Stimulated activated naive B cell treated with anti-CD40 and anti-IgM and Interleukin-4, amounts not matched to agents 10 μg/mL and 1 μg/mL and 100 μg/mL, for 72 hours (primary cell): ENCODE data around the gene MAN1A1.

Experiments
- ATAC-seq, 2 donors: fragments of 150-1000 bp; cut with Tn5 transposase; replicated peaks; 2 replicates each; pipeline ENCODE4 v1.10.0; 2021; ENCODE audit warnings: moderate library complexity in 1 of 2
- DNase-seq: peaks from one replicate; pipeline ENCODE4 v3.0.0; 2021
- H3K27ac Mint-ChIP-seq: one replicate; pipeline ENCODE4 v1.8.0; 2022; ENCODE audit warnings: mild to moderate bottlenecking, mixed read lengths
- H3K27me3 Mint-ChIP-seq, 2 donors: one replicate each; pipeline ENCODE4 v1.8.0; 2022; ENCODE audit warnings: mixed read lengths in 2 of 2
- H3K36me3 Mint-ChIP-seq, 2 donors: one replicate each; pipeline ENCODE4 v1.8.0; 2022; ENCODE audit warnings: mixed read lengths in 2 of 2, mild to moderate bottlenecking in 1 of 2
- H3K4me1 Mint-ChIP-seq, 2 donors: one replicate each; pipeline ENCODE4 v1.8.0; 2022; ENCODE audit warnings: mixed read lengths in 2 of 2, mild to moderate bottlenecking in 1 of 2
- H3K4me3 Mint-ChIP-seq, 2 donors: one replicate each; pipeline ENCODE4 v1.8.0; 2022; ENCODE audit warnings: mild to moderate bottlenecking in 2 of 2, mixed read lengths in 2 of 2, moderate library complexity in 1 of 2
- H3K9me3 Mint-ChIP-seq, 2 donors: one replicate each; pipeline ENCODE4 v1.8.0; 2022; ENCODE audit warnings: mixed read lengths in 2 of 2, mild to moderate bottlenecking in 1 of 2

Gene MAN1A1

DNA sequence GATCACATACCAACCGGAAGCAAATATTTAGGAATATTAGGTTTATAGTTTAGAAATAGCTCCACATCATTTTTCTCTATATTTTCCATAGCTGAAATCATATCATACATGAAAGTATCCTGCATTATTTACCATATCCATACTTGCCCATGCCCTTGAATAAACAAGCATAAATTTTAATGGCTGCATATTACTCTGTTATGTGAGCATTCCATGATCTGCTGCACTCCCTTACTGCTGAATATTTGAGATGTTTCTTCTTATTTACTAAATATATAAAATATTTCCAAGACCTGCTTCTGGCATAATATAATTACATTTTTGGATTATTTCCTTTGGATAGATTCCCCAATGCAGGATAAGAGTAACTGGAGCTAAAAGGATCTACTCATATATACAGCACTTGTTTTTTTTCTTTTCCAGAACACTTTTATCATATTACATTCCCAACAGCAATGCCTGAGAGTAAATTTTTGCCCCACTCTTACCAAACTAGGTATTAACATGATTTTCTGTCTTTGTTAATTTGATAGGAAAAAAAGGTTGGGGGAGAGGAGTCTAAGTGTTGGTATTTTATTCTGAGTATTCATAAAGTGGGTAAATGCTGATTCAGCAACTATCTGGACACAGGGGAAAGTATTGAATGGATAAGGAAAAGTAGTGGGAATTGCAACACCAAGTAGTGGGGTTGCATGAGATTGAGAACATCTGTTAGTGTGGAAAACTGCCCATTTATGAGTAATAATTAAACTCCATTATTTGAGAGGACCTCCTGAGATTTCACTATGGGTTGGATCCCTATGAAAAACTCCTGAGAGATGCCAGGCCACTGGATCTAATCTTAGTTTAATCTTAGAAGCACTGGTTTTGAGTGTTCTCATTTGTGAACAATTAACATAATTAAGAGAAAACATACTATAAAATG is 76.0 kb downstream of the MAN1A1 start:
- peaks cover 2 to 8% of the 10 kb centered on the region in 2 donors for H3K4me1 Mint-ChIP-seq
- H3K4me3 Mint-ChIP-seq, result no peak overlapping the region
- peaks cover 11 to 13% of the 10 kb centered on the region in 2 donors for H3K9me3 Mint-ChIP-seq
- no peak for ATAC-seq
- H3K36me3 Mint-ChIP-seq, result peaks cover 47 to 52% of the 10 kb centered on the region in 2 donors
- DNase-seq, result no peak
- H3K27me3 Mint-ChIP-seq, result no peaks in the 10 kb centered on the region
- no peak overlapping the region for H3K27ac Mint-ChIP-seq

DNA sequence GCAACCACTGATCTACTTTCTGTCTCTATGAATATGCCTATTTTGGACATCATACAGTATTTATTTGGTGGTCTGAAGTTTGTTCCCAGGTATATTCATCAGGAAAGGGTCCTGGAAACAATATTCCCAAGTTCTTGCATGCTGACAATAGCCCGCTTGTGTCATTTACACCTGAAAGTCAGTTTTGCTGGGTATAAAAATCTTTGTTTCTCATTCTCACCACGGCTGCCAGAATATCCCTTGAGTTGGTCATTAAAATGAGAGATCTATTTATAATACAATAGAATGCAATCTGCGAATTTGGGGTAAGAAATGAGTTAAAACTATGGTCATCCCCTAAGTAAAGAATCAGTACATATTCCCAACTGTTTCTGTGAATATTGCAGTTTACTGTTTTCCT is 79.0 kb downstream of the MAN1A1 start:
- Mint-ChIP-seq H3K9me3 (peaks cover 9 to 11% of the 10 kb centered on the region in 2 donors), H3K27ac (no peak overlapping the region), H3K27me3 (no peaks in the 10 kb centered on the region), H3K36me3 (peaks cover 46 to 48% of the 10 kb centered on the region in 2 donors), H3K4me3 (no peak overlapping the region), H3K4me1 (peaks cover 5 to 20% of the 10 kb centered on the region in 2 donors)
- no peak for ATAC-seq
- DNase-seq, result no peak

DNA sequence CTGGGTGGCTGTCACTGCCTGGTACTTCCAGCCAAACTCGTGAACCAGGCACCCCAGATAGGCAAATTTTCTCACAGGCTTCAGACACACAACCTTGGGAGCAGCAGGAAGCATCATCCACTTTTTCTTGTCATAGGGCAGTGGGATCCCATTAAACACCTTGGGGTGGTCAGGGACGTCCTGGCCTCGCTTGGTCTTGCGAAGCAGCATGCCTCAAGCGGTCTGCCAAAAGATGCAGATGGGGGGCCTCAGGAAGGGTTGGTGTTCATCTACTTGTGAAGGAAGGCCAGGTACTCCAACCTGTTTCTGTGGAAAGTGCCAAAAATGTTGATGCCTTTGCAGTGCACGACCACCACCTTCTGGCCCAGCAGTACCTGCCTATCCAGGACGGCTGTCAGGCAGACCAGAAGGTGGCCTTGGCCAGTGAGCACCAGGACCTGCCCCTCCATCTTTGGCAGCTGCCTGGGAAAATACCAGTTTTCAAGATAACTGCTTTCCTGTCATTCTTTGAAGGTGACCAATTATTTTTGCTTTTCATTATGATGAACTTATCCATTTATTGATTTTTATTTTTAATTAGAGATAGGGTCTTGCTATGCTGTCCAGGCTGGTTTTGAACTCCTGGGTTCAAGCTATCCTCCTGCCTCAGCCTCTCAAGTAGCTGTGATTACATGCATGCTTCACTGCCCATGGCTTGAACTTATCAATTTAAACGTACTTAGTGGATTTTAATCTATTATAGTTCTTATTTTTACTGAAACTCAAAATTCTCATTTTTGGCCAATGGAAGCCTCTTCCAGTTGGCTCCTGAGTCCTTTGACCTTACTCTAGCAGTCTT is 80.1 kb downstream of the MAN1A1 start:
- Mint-ChIP-seq H3K9me3 (peaks cover 8 to 11% of the 10 kb centered on the region in 2 donors), H3K27ac (no peak overlapping the region), H3K4me3 (no peak overlapping the region), H3K36me3 (peaks cover 41 to 46% of the 10 kb centered on the region in 2 donors), H3K27me3 (no peaks in the 10 kb centered on the region), H3K4me1 (peaks cover 5 to 20% of the 10 kb centered on the region in 2 donors)
- no peak for DNase-seq
- no peak for ATAC-seq

DNA sequence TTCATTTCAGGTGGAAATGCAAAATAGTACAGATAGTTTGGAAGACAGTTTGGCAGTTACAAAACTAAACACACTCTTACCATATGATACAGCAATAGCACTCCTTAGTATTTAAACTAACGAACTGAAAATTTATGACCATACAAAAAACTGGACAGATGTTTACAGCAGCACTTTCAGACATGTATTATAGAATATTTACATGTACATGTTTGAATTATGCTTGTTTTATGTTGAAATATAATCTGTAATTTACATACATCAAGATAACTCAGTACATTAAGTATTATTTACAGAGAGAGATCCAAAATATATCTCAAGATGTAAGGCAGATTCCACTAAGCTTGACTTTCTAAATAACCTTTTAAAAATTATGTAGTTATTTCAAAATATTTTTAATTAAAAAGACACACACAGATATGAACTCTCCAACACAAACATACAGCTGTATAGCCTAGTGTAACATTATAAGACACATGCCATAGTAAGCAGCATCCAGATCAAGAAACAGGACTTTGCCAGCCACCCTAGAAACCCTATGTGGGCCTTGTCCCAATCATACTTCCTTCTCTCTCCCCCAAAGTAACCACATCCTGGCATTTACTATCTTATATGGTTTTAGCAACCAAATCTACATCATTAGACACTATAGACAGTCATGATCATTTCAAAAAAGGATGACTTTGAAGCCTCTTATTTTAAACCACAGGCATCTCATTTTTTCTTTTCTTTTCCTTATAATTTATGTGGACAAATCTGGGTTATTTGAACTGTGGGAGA is 82.2 kb downstream of the MAN1A1 start:
- Mint-ChIP-seq H3K4me3 (no peak overlapping the region), H3K36me3 (peaks cover 48 to 53% of the 10 kb centered on the region in 2 donors), H3K27me3 (no peaks in the 10 kb centered on the region), H3K4me1 (peaks cover 5 to 20% of the 10 kb centered on the region in 2 donors), H3K9me3 (peaks cover 11 to 12% of the 10 kb centered on the region in 2 donors), H3K27ac (no peak overlapping the region)
- ATAC-seq, result no peak
- no peak for DNase-seq

DNA sequence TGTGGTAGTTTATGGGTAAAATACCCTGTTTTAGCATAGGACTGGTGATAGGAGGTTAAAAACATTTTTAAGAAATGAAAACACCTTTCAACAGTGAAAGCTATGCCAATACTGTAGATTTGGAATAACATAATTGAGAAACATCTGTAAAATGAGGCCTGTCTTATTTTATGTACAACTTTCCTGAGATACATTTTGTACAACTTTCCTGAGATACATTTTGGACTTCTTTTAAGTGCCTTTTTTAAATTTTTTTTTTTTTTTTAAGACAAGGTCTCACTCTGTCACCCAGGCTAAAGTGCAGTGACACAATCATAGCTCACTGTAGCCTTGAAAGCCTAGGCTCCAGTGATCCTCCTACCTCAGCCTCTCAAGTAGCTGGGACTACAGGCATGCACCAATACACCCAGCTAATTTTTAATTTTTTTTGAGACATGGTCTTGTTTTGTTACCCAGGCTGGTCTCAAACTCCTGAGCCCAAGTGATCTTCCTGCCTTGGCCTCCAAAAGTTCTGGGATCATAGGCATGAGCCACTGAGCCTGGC is 84.6 kb downstream of the MAN1A1 start:
- DNase-seq (no peak), ATAC-seq (no peak)
- Mint-ChIP-seq H3K4me3 (no peak overlapping the region), H3K27me3 (no peaks in the 10 kb centered on the region), H3K36me3 (peaks cover 37 to 38% of the 10 kb centered on the region in 2 donors), H3K27ac (no peak overlapping the region), H3K4me1 (peaks cover 6 to 26% of the 10 kb centered on the region in 2 donors), H3K9me3 (peaks cover 0 to 8% of the 10 kb centered on the region in 2 donors)

DNA sequence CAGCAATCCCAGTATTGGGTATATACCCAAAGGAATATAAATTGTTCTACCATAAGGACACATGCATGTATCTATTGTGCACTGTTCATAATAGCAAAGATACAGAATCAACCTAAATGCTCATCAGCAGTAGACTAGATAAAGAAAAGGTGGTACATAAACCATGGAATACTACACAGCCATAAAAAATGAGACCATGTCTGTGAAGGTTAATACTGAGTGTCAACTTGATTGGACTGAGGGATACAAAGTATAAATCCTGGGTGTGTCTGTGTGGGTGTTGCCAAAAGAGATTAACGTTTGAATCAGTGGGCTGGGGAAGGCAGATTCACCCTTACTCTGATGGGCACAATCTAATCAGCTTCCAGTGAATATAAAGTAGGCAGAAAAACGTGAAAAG is 86.9 kb downstream of the MAN1A1 start:
- H3K27ac Mint-ChIP-seq, result no peak overlapping the region
- H3K36me3 Mint-ChIP-seq, result peaks cover 25 to 28% of the 10 kb centered on the region in 2 donors
- H3K4me1 Mint-ChIP-seq, result peaks cover 2 to 9% of the 10 kb centered on the region in 2 donors
- H3K27me3 Mint-ChIP-seq, result no peaks in the 10 kb centered on the region
- peaks cover 0 to 8% of the 10 kb centered on the region in 2 donors for H3K9me3 Mint-ChIP-seq
- no peak for ATAC-seq
- no peak overlapping the region for H3K4me3 Mint-ChIP-seq
- DNase-seq, result no peak

DNA sequence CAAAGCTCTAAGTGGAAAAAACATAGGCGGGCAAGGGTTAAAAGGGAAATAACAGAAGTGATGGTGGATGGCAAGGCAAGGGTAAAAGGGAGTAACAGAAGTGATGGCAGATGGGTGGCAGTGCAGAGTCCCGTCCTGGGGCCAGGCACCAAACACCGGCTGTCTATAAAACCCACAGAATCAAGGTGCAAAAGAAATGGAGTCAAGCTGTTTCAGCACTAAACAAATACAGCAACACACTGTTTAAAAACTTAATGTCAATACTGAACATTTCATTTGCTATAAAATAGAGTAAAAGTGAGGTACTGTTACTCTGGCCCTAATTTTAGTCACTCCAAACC is 87.6 kb downstream of the MAN1A1 start:
- Mint-ChIP-seq H3K9me3 (peaks cover 0 to 8% of the 10 kb centered on the region in 2 donors), H3K36me3 (peaks cover 25 to 31% of the 10 kb centered on the region in 2 donors), H3K4me1 (peaks cover 2 to 6% of the 10 kb centered on the region in 2 donors), H3K4me3 (no peak overlapping the region), H3K27me3 (no peaks in the 10 kb centered on the region), H3K27ac (no peak overlapping the region)
- DNase-seq, result no peak
- no peak for ATAC-seq

DNA sequence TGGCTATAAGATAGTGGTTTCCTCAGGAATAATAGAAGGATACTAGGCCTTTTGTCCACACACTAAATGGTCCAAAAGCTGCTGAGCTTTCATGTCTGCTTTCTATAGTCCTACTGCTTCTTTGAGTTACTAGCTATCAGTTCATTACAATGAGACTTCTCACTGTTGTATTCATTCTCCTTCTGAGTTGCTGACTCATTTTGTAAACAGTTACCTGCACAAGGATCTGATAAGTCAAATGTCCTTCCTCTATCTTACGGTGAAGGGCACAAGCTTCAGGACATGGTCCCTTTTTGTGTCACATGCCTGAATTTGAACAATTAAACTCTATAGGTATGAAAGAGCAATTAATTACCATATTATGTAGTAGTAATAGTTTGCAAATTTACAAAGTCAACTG is 90.5 kb downstream of the MAN1A1 start:
- no peak overlapping the region for H3K4me3 Mint-ChIP-seq
- ATAC-seq, result no peak
- H3K4me1 Mint-ChIP-seq, result peaks cover 2 to 6% of the 10 kb centered on the region in 2 donors
- H3K27ac Mint-ChIP-seq, result no peak overlapping the region
- no peak for DNase-seq
- H3K27me3 Mint-ChIP-seq, result no peaks in the 10 kb centered on the region
- peaks cover 32 to 33% of the 10 kb centered on the region in 2 donors for H3K36me3 Mint-ChIP-seq
- peaks cover 0 to 8% of the 10 kb centered on the region in 2 donors for H3K9me3 Mint-ChIP-seq

DNA sequence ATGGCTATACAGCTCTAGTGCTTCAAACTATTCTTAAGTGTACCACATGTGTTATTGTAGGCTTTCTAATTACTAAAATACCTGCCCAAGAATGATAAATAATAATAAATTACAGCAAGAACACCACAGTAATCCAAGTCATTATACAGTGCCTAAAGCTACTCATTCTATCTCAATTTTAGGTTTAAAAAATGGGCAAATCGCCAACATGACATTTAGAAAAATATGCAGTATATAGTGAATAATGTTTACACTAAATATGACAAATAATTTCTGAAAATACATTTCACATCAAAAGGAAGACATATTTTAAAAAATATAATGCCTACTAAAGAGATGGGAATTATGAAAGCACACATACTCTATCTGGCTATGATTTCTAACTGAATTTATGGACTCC is 91.8 kb downstream of the MAN1A1 start:
- no peak overlapping the region for H3K4me3 Mint-ChIP-seq
- H3K4me1 Mint-ChIP-seq, result peaks cover 2 to 6% of the 10 kb centered on the region in 2 donors
- ATAC-seq (no peak), DNase-seq (no peak)
- H3K9me3 Mint-ChIP-seq, result peaks cover 0 to 4% of the 10 kb centered on the region in 2 donors
- no peaks in the 10 kb centered on the region for H3K27me3 Mint-ChIP-seq
- peaks cover 33 to 35% of the 10 kb centered on the region in 2 donors for H3K36me3 Mint-ChIP-seq
- no peak overlapping the region for H3K27ac Mint-ChIP-seq

DNA sequence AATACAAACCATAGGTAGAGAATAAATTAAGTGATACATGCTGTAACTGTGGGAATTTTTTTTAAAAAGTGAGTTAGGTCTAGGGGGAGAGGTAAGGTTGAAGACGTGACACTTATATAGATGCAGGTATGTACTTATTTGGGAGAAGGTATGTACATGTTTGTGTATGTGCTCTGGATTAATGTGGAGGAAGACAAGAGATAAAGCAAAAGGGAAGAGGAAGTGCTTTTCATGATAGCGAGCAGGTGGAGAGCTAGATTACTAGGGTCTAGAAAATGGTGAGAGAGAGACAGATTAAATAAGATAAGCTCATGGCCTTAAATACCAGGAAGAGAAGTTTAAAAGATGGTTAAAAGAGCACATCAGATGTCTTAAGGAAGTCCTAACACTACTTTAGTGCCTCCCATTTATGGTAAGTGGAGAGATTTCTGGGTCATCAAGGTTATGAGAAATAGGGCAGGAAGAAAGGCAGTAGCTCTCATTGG is 92.5 kb downstream of the MAN1A1 start:
- Mint-ChIP-seq H3K9me3 (peaks cover 0 to 2% of the 10 kb centered on the region in 2 donors), H3K27me3 (no peaks in the 10 kb centered on the region), H3K36me3 (peaks cover 33 to 39% of the 10 kb centered on the region in 2 donors), H3K4me3 (no peak overlapping the region), H3K4me1 (peaks cover 2 to 6% of the 10 kb centered on the region in 2 donors), H3K27ac (no peak overlapping the region)
- DNase-seq (no peak), ATAC-seq (no peak)

DNA sequence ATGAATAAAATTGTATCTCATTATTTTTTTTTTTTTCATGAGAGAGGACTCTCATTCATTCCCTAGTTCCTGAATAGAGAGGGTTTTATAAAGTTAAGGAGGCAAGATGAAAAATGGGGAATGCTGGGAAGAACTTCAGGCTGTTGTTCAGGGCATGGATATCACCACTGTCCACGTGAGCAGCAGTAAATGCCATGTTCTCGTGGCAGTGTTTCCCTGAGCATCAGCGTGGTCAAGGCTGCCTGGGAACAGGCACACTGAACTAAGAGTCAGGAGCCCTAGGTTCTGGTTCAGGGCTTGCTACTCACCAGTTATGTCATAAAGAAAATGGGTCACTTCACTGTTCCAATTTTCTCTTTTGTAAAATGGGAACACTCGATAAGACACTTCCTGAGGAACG is 93.2 kb downstream of the MAN1A1 start:
- no peak for ATAC-seq
- no peak overlapping the region for H3K4me3 Mint-ChIP-seq
- no peaks in the 10 kb centered on the region for H3K9me3 Mint-ChIP-seq
- peaks cover 28 to 38% of the 10 kb centered on the region in 2 donors for H3K36me3 Mint-ChIP-seq
- DNase-seq, result no peak
- no peaks in the 10 kb centered on the region for H3K4me1 Mint-ChIP-seq
- H3K27ac Mint-ChIP-seq, result no peak overlapping the region
- no peaks in the 10 kb centered on the region for H3K27me3 Mint-ChIP-seq

DNA sequence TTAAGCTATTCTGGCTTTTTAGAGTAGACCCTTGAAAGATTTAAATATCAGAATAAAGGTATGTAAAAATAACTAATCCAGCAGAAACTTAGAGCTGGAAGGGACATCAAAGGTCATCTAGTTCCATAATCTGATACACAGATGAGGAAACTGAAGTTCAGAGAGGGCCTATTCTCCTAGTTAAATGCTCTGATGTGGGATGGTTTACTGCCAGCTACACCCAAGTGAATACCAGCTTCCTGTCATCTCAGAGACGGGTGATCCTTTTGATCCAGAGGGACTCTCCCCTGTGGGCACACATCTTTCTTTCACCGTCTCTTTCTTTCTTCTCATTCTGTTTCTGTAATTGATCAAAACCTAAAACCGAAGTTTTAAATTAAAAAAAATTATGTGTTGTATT is 94.1 kb downstream of the MAN1A1 start:
- Mint-ChIP-seq H3K36me3 (peaks cover 32 to 47% of the 10 kb centered on the region in 2 donors), H3K9me3 (no peaks in the 10 kb centered on the region), H3K4me1 (no peaks in the 10 kb centered on the region), H3K27ac (no peak overlapping the region), H3K27me3 (no peaks in the 10 kb centered on the region), H3K4me3 (no peak overlapping the region)
- DNase-seq (no peak), ATAC-seq (no peak)

DNA sequence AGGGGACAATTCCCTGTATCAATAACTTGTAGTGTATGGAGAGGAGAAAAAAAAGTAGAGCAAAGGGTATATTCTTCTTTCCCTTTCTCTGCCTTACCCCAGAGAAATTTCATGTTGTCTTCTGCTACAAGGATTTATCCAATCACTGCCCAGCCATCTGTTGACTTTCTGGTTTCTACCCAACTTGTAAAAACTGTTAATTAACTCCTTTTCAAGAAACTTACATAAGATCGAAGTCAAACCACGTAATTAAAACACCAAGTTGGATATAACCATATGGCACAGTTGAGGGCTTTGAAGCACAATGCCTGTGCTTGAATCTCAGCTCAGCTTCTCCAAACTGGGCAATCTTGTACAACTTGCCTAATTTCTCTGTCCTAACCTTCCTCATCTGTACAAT is 99.5 kb downstream of the MAN1A1 start:
- peaks cover 38 to 65% of the 10 kb centered on the region in 2 donors for H3K36me3 Mint-ChIP-seq
- ATAC-seq (no peak), DNase-seq (no peak)
- H3K4me3 Mint-ChIP-seq, result no peak overlapping the region
- H3K4me1 Mint-ChIP-seq, result no peaks in the 10 kb centered on the region
- H3K9me3 Mint-ChIP-seq, result no peaks in the 10 kb centered on the region
- no peaks in the 10 kb centered on the region for H3K27me3 Mint-ChIP-seq
- H3K27ac Mint-ChIP-seq, result no peak overlapping the region
